Heart left ventricle (tissue), 16 donors: Measurements from ENCODE around the gene SHC4. TPM values are rescaled to one million over a fixed set of nuclear protein-coding genes. Genes with fewer than 3 reads are reported as not detected.
A peak's percentile ranks its signal among the peaks of the same experiment; 100 is the strongest.

ENCODE experiments used
- ATAC-seq, 4 donors: fragments of 200-7000 bp; cut with Tn5 transposase; one replicate each; pipeline ENCODE4 v1.9.1; 2020 to 2022; ENCODE audit warnings: moderate library complexity in 4 of 4, mild to moderate bottlenecking in 3 of 4, moderate number of reproducible peaks in 1 of 4
- DNase-seq, 5 donors: peaks; one replicate each; pipeline ENCODE4 v3.0.0-alpha.2; 2020
- H3K27ac ChIP-seq, 12 donors: fragments of 200-600 bp; sonication (generic) in 4 of 12; one replicate each; pipeline versions ENCODE4 v1.5.0 to v1.8.0; 2016 to 2022; ENCODE audit warnings: mild to moderate bottlenecking in 2 of 12
- H3K27me3 ChIP-seq, 9 donors: fragments of 200-600 bp; sonication (generic) in 2 of 9; one replicate each; pipeline versions ENCODE4 v1.5.1 to v1.8.0; 2016 to 2022; ENCODE audit warnings: mild to moderate bottlenecking in 3 of 9
- H3K36me3 ChIP-seq, 9 donors: fragments of 200-600 bp; sonication (generic) in 2 of 9; one replicate each; pipeline versions ENCODE4 v1.5.0 to v1.8.0; 2018 to 2022; ENCODE audit warnings: mild to moderate bottlenecking in 2 of 9
- H3K4me1 ChIP-seq, 12 donors: fragments of 200-600 bp; sonication (generic) in 4 of 12; one replicate each; pipeline versions ENCODE4 v1.5.0 to v1.8.0; 2016 to 2022; ENCODE audit warnings: mild to moderate bottlenecking in 3 of 12
- H3K4me3 ChIP-seq, 12 donors: fragments of 200-600 bp; sonication (generic) in 4 of 12; one replicate each; pipeline versions ENCODE4 v1.5.0 to v1.8.0; 2017 to 2022; ENCODE audit warnings: mild to moderate bottlenecking in 9 of 12, moderate library complexity in 4 of 12
- H3K9me3 ChIP-seq, 12 donors: fragments of 200-600 bp; sonication (generic) in 4 of 12; one replicate each; pipeline versions ENCODE4 v1.5.0 to v1.8.0; 2016 to 2022; ENCODE audit warnings: mild to moderate bottlenecking in 1 of 12
- CTCF ChIP-seq, 12 donors: fragments of 200-600 bp; sonication (generic) in 4 of 12; IDR thresholded peaks; one replicate each; pipeline versions ENCODE4 v1.5.0 to v1.8.0; 2018 to 2022; ENCODE audit warnings: antibody characterized with exemption in 12 of 12, mild to moderate bottlenecking in 5 of 12
- POLR2A ChIP-seq, 2 donors: fragments of 450-650 bp; IDR thresholded peaks; one replicate each; pipeline ENCODE4 v1.6.1; 2017; ENCODE audit warnings: antibody characterized with exemption in 2 of 2, mild to moderate bottlenecking in 2 of 2, moderate library complexity in 2 of 2
- WGBS, 4 donors: extraction: QIAGEN DNeasy Blood & Tissue Kit in 2 of 4; methylation state at CpG; one replicate each; pipeline versions ENCODE4 v1.1.5 to v1.1.7; 2013 to 2018; 5-methylcytosine and 5-hydroxymethylcytosine counted together
- intact Hi-C, 10 donors: fragments of 100-400 bp; cut with DNase I; formaldehyde crosslinking; loops; one replicate each; pipeline versions ENCODE4 v1.11.1 to v1.14.2; 2022
- polyA plus RNA-seq, 2 donors: library from polyadenylated mRNA; stranded (reverse); fragments of 200-250 nt; gene quantifications; one replicate each; pipeline ENCODE4 v1.2.3, GENCODE V29; 2013
- total RNA-seq, 9 donors: library from RNA; depleted of rRNA in 2 of 9; stranded (reverse); fragments of >200 nt in 2 of 9; fragmentation: NEBNext Ultra II Directional in 3 of 9; extraction: Animal tissue kit (Norgen Biotek cat#: 25700) in 3 of 9; gene quantifications; one replicate each; pipeline versions ENCODE4 v1.1.0 to v1.2.4, GENCODE V29; 2016 to 2023
- donor health status: ischemic (EF 13 %, LVEDD 7.1; RV severe dilation, severe dysfunction).
- donor health status: healthy with polysubstance abuse.
- donor health status: DM: no; HTN: yes; CAD: no.
- donor health status: DM: no; HTN: no; CAD: no.
- donor health status: ischemic (EF 25% LVEDD 6.9; RV normal size, moderate dysfunction).
- donor health status: ischemic (EF 25% LVEDD 5.7; RV mildly dilated, moderate dysfunction).
- donor health status: healthy.
- donor health status: DM: yes; HTN: yes; CAD: no.
- donor health status: ischemic (EF 35%, LVEDD 5.7; RV mildly dilated, moderate dysfunction).
- donor health status: nonischemic (EF 11% LVEDD 7.7; RV severe dilation, severe dysfunction).
- donor health status: DM: yes; HTN: yes; CAD: no.
- donor health status: PGD.
- donor health status: ischemic (EF 29% LVEDD 5.4; RV normal size, mild dysfunction).
- donor health status: nonischemic (EF 23%, LVEDD 6.1; RV moderate dilation, normal function).

The SHC4 gene
- total and polyA plus RNA-seq, 11 donors: 1.3 to 4.1 (median 2.2) TPM

DNA sequence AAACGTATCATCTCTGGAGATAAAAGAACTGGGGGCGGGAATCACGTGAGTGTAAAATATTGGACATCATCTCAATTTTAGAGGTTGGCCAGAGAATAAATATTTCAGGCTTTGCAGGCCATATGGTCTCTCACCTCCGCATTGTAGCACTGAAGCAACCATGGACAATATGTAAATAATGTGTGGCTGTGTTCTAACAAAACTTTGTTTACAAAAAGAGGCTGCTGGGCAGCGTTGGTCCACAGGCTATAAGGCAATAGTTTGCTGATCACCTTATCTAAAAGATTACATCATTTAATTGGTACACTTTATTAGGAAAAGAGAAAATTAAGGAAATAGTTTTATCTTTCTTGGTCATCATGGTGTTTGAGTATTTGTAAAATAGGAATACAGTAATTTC lies 22.5 kb upstream of the SHC4 start:
- Histone ChIP-seq H3K4me3 (no peak overlapping the region), H3K27ac (no peak overlapping the region), H3K27me3 (no peaks in the 10 kb centered on the region), H3K4me1 (peaks cover 0 to 21% (median 8%) of the 10 kb centered on the region in 12 donors), H3K9me3 (no peaks in the 10 kb centered on the region), H3K36me3 (peaks cover 0 to 35% (median 26%) of the 10 kb centered on the region in 9 donors)
- DNase-seq (no peak), ATAC-seq (no peak)
- TF ChIP-seq CTCF (IDR thresholded peaks at IDR 0.05) (no peak), POLR2A (IDR thresholded peaks at IDR 0.05) (no peak)
- 85 to 92% (median 88%) methylated on average over 5 of the region's 5 CpGs for WGBS, 4 donors
- intact Hi-C loops: no loop called here

- Histone ChIP-seq H3K36me3 (peaks cover 0 to 28% (median 19%) of the 10 kb centered on the region in 9 donors), H3K27me3 (no peaks in the 10 kb centered on the region), H3K9me3 (no peaks in the 10 kb centered on the region), H3K27ac (peak overlapping the region in 1 of 12 donors; percentile 52), H3K4me3 (no peak overlapping the region), H3K4me1 (peaks cover 0 to 21% (median 8%) of the 10 kb centered on the region in 12 donors)
- TF ChIP-seq POLR2A (IDR thresholded peaks at IDR 0.05): no peak
- DNase-seq (no peak), ATAC-seq (no peak)
- intact Hi-C loops: no loop called here
- 81 to 89% (median 85%) methylated on average over 3 of the region's 3 CpGs for WGBS, 4 donors
Measured at GRCh38 chr15:48985516-48985915, 21.8 kb upstream of the SHC4 start.

DNA sequence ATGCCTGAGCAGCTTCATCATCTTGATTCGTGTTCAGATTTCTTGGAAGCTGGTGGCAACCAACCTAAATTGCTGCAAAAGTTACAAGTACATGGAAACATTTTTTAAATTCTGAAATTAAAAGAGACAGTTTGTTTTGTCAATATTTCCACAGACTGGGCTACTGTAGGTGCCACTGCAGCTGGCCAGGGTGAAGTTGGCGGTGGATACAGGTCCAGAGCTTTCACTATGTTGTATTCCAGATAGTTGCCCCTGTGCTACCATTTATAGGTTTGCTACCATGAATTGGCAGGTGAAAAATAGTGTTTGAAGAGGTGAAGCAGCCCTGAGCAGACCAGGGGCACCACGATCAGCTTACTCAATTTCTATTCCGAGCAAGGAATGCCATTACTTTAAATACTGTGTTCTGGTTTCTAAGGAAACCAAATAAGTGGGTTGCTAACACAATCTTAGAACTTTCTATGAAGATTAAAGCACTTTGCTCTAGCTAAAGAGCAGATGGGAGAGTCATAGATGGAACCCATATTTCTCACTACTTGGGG lies 21.2 kb upstream of the SHC4 start:
- TF ChIP-seq CTCF (IDR thresholded peaks at IDR 0.05) (no peak), POLR2A (IDR thresholded peaks at IDR 0.05) (no peak)
- H3K4me3 ChIP-seq: no peak overlapping the region
- 43 to 58% (median 51%) methylated on average over 4 of the region's 4 CpGs for WGBS, 4 donors
- H3K27me3 ChIP-seq: no peaks in the 10 kb centered on the region
- peak; percentile 39 to 55 (median 47) for ATAC-seq
- H3K27ac ChIP-seq: peak overlapping the region in 4 of 12 donors; percentile 5 to 62 (median 36)
- peaks cover 0 to 21% (median 8%) of the 10 kb centered on the region in 12 donors for H3K4me1 ChIP-seq
- peaks cover 0 to 21% (median 14%) of the 10 kb centered on the region in 9 donors for H3K36me3 ChIP-seq
- intact Hi-C loops: no loop called here
- H3K9me3 ChIP-seq: no peaks in the 10 kb centered on the region
- DNase-seq: no peak

DNA sequence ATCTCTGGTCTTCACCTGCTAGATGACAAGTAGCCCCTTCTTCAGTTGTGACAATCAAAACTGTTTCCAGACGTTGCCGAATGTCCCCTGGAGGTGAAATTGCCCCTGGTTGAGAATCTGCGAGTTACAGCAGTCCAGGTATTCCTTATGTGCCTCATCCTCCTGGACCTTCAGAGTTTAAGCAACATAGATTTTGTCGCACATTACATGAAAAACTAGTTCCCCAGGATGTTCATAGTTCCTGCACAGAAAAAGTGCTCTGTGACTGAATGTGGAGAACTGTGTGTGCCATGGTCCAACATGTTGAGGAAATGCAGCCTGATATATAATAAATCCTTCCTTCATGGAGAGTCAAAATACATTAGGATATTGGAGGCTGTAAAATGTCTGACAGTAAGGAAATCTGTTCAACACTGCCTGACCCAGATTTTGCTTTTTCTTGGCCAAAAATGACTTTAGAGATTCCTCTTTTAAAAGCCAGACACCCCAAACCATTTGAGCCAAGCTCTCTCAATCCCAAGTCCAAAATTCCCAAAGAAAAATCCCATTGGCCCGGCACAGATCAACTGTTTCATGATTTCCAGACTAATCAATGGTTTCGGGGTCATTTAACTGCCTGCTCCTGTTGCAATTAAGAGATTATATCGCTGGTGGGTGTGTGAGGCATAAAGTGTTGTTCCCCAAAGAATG lies 20.4 kb upstream of the SHC4 start:
- Histone ChIP-seq H3K27ac (peak overlapping the region in 3 of 12 donors; percentile 5 to 62 (median 52)), H3K9me3 (no peaks in the 10 kb centered on the region), H3K36me3 (peaks cover 0 to 14% (median 9%) of the 10 kb centered on the region in 9 donors), H3K4me3 (no peak overlapping the region), H3K4me1 (peaks cover 0 to 21% (median 8%) of the 10 kb centered on the region in 12 donors), H3K27me3 (no peaks in the 10 kb centered on the region)
- TF ChIP-seq CTCF (IDR thresholded peaks at IDR 0.05) (no peak), POLR2A (IDR thresholded peaks at IDR 0.05) (no peak)
- 77 to 93% (median 82%) methylated on average over 7 of the region's 7 CpGs for WGBS, 4 donors
- no peak for ATAC-seq
- no peak for DNase-seq
- intact Hi-C loops: no loop called here
